Urinary bladder (tissue), 4 donors: ENCODE results near the gene TMEM176B. TPM values are rescaled to one million over a fixed set of nuclear protein-coding genes. Genes with fewer than 3 reads are reported as not detected.

Experiments
- DNase-seq: peaks from one replicate; pipeline ENCODE4 v3.0.0-alpha.2; 2015; ENCODE audit errors: extremely low spot score
- H3K27ac ChIP-seq: one replicate; pipeline ENCODE4 v1.5.1; 2013; ENCODE audit warnings: low read depth, mild to moderate bottlenecking, moderate library complexity
- H3K36me3 ChIP-seq: one replicate; pipeline ENCODE4 v1.6.1; 2013; ENCODE audit warnings: mild to moderate bottlenecking, moderate library complexity; ENCODE audit not compliant: insufficient read depth
- H3K4me1 ChIP-seq: one replicate; pipeline ENCODE4 v1.6.1; 2013; ENCODE audit warnings: mild to moderate bottlenecking, moderate library complexity; ENCODE audit not compliant: insufficient read depth
- H3K4me3 ChIP-seq: one replicate; pipeline ENCODE4 v1.5.1; 2013; ENCODE audit warnings: low read depth, low read length
- WGBS: extraction: QIAGEN DNeasy Blood & Tissue Kit; methylation state at CpG from one replicate; pipeline ENCODE4 v1.1.7; 2013; 5-methylcytosine and 5-hydroxymethylcytosine counted together
- polyA plus RNA-seq: library from polyadenylated mRNA; stranded (reverse); fragments of 200-250 nt; gene quantifications from one replicate; pipeline ENCODE4 v1.2.3, GENCODE V29; 2013
- total RNA-seq: library from RNA; depleted of rRNA; stranded (reverse); fragments of >200 nt; gene quantifications from one replicate; pipeline ENCODE4 v1.2.3, GENCODE V29; 2014
- donor health status: healthy with polysubstance abuse.
- donor health status: healthy.

The TMEM176B gene
- total and polyA plus RNA-seq, 2 donors = 59.4 to 84.0 TPM

DNA sequence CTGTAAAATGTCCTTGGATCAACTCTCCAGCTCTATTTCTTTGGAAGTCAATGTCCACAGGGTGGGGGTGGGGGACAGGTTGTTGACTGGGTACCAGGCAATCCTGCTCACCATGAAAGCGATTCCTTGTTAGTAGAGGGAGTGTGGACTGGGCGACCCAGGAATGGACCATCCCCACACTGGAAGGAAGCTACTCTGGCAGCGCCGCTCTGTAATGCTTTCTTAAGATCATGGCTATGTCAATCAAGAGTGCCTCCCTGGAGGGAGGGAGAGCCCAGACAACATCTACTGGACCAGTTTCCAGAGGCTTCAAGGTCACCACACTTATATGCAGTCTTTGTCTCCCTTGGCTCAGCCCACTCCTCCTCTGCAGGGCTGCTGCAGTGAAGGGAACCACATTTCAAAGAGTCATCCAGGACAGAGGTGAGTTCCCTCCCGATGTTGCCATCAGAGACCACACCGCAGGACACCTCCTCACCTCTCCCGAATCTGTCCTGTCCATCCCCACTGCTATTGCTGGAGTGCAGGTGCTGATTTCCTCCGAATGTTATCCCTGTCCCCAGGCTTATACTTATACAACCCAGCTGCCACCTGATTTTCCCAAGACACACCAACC, 56.0 kb downstream of the TMEM176B start:
- H3K27ac ChIP-seq = no peak overlapping the region
- H3K4me3 ChIP-seq = no peak overlapping the region
- no peak for DNase-seq
- WGBS = 85% methylated on average over 8 of the region's 8 CpGs
- H3K36me3 ChIP-seq = no peaks in the 10 kb centered on the region
- H3K4me1 ChIP-seq = no peaks in the 10 kb centered on the region

DNA sequence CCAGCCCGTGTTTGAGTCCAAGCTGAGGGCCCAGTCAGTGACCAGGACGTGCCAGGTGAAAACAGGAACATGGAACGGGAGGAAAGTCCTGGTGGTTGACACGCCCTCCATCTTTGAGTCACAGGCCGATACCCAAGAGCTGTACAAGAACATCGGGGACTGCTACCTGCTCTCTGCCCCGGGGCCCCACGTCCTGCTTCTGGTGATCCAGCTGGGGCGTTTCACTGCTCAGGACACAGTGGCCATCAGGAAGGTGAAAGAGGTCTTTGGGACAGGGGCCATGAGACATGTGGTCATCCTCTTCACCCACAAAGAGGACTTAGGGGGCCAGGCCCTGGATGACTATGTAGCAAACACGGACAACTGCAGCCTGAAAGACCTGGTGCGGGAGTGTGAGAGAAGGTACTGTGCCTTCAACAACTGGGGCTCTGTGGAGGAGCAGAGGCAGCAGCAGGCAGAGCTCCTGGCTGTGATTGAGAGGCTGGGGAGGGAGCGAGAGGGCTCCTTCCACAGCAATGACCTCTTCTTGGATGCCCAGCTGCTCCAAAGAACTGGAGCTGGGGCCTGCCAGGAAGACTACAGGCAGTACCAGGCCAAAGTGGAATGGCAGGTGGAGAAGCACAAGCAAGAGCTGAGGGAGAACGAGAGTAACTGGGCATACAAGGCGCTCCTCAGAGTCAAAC, 57.7 kb downstream of the TMEM176B start:
- WGBS = 88% methylated on average over 14 of the region's 14 CpGs
- H3K4me3 ChIP-seq = no peak overlapping the region
- no peaks in the 10 kb centered on the region for H3K36me3 ChIP-seq
- H3K27ac ChIP-seq = no peak overlapping the region
- no peak for DNase-seq
- no peaks in the 10 kb centered on the region for H3K4me1 ChIP-seq

Other genes with a start within 250 kb of the TMEM176B start
- gene GIMAP4, start 233.0 kb downstream of the TMEM176B start, total RNA-seq = 43.9 TPM
- gene GIMAP4, start 233.0 kb downstream of the TMEM176B start, polyA plus RNA-seq = 41.1 TPM
- gene GIMAP6, start 168.0 kb downstream of the TMEM176B start, total RNA-seq = 29.5 TPM
- gene GIMAP6, start 168.0 kb downstream of the TMEM176B start, polyA plus RNA-seq = 30.3 TPM
- 18.8 TPM for gene GIMAP2, start 114.7 kb downstream of the TMEM176B start, total RNA-seq
- gene GIMAP2, start 114.7 kb downstream of the TMEM176B start, polyA plus RNA-seq = 10.1 TPM
- 4.9 TPM for gene GIMAP1, start 83.8 kb downstream of the TMEM176B start, total RNA-seq
- gene GIMAP1, start 83.8 kb downstream of the TMEM176B start, polyA plus RNA-seq = 8.0 TPM
- 25.6 TPM for gene GIMAP5, start 62.9 kb downstream of the TMEM176B start, total RNA-seq
- 24.3 TPM for gene GIMAP5, start 62.9 kb downstream of the TMEM176B start, polyA plus RNA-seq
- 20.8 TPM for gene TMEM176A, start 405 bp upstream of the TMEM176B start, total RNA-seq
- 56.1 TPM for gene TMEM176A, start 405 bp upstream of the TMEM176B start, polyA plus RNA-seq
- gene AOC1, start 52.2 kb upstream of the TMEM176B start, total RNA-seq = 0.32 TPM
- not detected for gene AOC1, start 52.2 kb upstream of the TMEM176B start, polyA plus RNA-seq
- 9.9 TPM for gene KCNH2, start 178.0 kb upstream of the TMEM176B start, total RNA-seq
- gene KCNH2, start 178.0 kb upstream of the TMEM176B start, polyA plus RNA-seq = 48.5 TPM
- 6.0 TPM for gene NOS3, start 190.7 kb upstream of the TMEM176B start, total RNA-seq
- gene NOS3, start 190.7 kb upstream of the TMEM176B start, polyA plus RNA-seq = 15.8 TPM
- gene ATG9B, start 224.1 kb upstream of the TMEM176B start, total RNA-seq = not detected
- 0.32 TPM for gene ATG9B, start 224.1 kb upstream of the TMEM176B start, polyA plus RNA-seq
- gene ABCB8, start 228.1 kb upstream of the TMEM176B start, total RNA-seq = 17.1 TPM
- 19.4 TPM for gene ABCB8, start 228.1 kb upstream of the TMEM176B start, polyA plus RNA-seq
- gene ASIC3, start 248.2 kb upstream of the TMEM176B start, total RNA-seq = 1.1 TPM
- 2.0 TPM for gene ASIC3, start 248.2 kb upstream of the TMEM176B start, polyA plus RNA-seq